IMR-90 (cell line): ENCODE results near the gene METTL24. TPM values are rescaled to one million over a fixed set of nuclear protein-coding genes. Genes with fewer than 3 reads are reported as not detected.

ENCODE experiments used
- ATAC-seq: fragments of 200-7000 bp; cut with Tn5 transposase; 2 replicates; pipeline ENCODE4 v1.9.1; 2020; ENCODE audit warnings: low read depth, mild to moderate bottlenecking, moderate library complexity
- BruUV-seq: library from RNA; stranded (reverse); fragments of 400-500 nt; replicated peaks from 2 replicates; lab custom pipeline; 2021; lab: Mats Ljungman, UMichigan
- CTCF ChIA-PET: fragments of 300-600 bp; formaldehyde crosslinking; extraction: SDS; loops from one replicate; lab custom pipeline; 2021; ENCODE audit warnings: antibody characterized with exemption; lab: Yijun Ruan, JAX
- POLR2A ChIA-PET: fragments of 300-600 bp; sonication (Branson Sonifier 250); formaldehyde crosslinking; loops from one replicate; lab custom pipeline; 2022; ENCODE audit warnings: antibody characterized with exemption; ENCODE audit not compliant: unreplicated experiment; lab: Charles Lee
- DNase-seq: peaks from one replicate; pipeline ENCODE4 v3.0.0; 2013
- H2AFZ ChIP-seq: replicated peaks from 2 replicates; pipeline ENCODE3; 2013; ENCODE audit warnings: low read length, mild to moderate bottlenecking; ENCODE audit not compliant: poor library complexity
- H2AK5ac ChIP-seq: 2 replicates; pipeline ENCODE4 v1.6.1; 2013; ENCODE audit warnings: low read depth, low read length, inconsistent platforms
- H2AK9ac ChIP-seq: replicated peaks from 2 replicates; pipeline ENCODE3; 2013; ENCODE audit warnings: mild to moderate bottlenecking, low read depth, low read length, moderate library complexity; ENCODE audit not compliant: poor library complexity
- H2BK120ac ChIP-seq: 2 replicates; pipeline ENCODE4 v1.6.1; 2013; ENCODE audit warnings: low read depth, low read length, inconsistent platforms
- H2BK15ac ChIP-seq: 3 replicates; pipeline ENCODE4 v1.6.1; 2013; ENCODE audit warnings: low read depth, low read length, inconsistent platforms
- H2BK20ac ChIP-seq: 2 replicates; pipeline ENCODE4 v1.6.1; 2013; ENCODE audit warnings: low read depth, mild to moderate bottlenecking, inconsistent platforms, low read length, moderate library complexity
- H2BK5ac ChIP-seq: 2 replicates; pipeline ENCODE4 v1.6.1; 2013; ENCODE audit warnings: mild to moderate bottlenecking, low read depth, low read length, inconsistent platforms; ENCODE audit not compliant: poor library complexity, severe bottlenecking
- H3K14ac ChIP-seq: replicated peaks from 2 replicates; pipeline ENCODE4 v1.6.1; 2013; ENCODE audit warnings: low read depth, low read length, inconsistent platforms
- H3K18ac ChIP-seq: 2 replicates; pipeline ENCODE4 v1.6.1; 2013; ENCODE audit warnings: low read depth, low read length, control low read depth
- H3K23ac ChIP-seq: 2 replicates; pipeline ENCODE4 v1.6.1; 2013; ENCODE audit warnings: low read depth, low read length, inconsistent platforms
- H3K27ac ChIP-seq: 2 replicates; pipeline ENCODE4 v1.5.1; 2013; ENCODE audit warnings: mild to moderate bottlenecking, control low read depth, low read length; ENCODE audit not compliant: insufficient read depth
- H3K27me3 ChIP-seq: 2 replicates; pipeline ENCODE4 v1.6.1; 2013; ENCODE audit warnings: low read length; ENCODE audit not compliant: control insufficient read depth, insufficient read depth
- H3K36me3 ChIP-seq: 2 replicates; pipeline ENCODE4 v1.6.1; 2013; ENCODE audit warnings: low read length, mixed read lengths; ENCODE audit not compliant: control insufficient read depth, insufficient read depth
- H3K4ac ChIP-seq: 2 replicates; pipeline ENCODE4 v1.6.1; 2013; ENCODE audit warnings: low read depth, low read length, inconsistent platforms
- H3K4me1 ChIP-seq: 2 replicates; pipeline ENCODE4 v1.6.1; 2013; ENCODE audit warnings: low read length, mixed read lengths; ENCODE audit not compliant: control insufficient read depth, insufficient read depth
- H3K4me2 ChIP-seq: 2 replicates; pipeline ENCODE4 v1.6.1; 2013; ENCODE audit warnings: low read depth, mild to moderate bottlenecking, control low read depth, low read length, moderate library complexity
- H3K4me3 ChIP-seq: 2 replicates; pipeline ENCODE4 v1.5.1; 2013; ENCODE audit warnings: low read depth, mild to moderate bottlenecking, control low read depth, low read length, moderate library complexity; ENCODE audit not compliant: insufficient read depth
- H3K56ac ChIP-seq: 2 replicates; pipeline ENCODE4 v1.6.1; 2013; ENCODE audit warnings: low read length, inconsistent platforms; ENCODE audit not compliant: insufficient read depth; ENCODE audit errors: extremely low read depth
- H3K79me1 ChIP-seq, 2 experiments: 2 replicates each; pipeline ENCODE4 v1.6.1; 2013; ENCODE audit warnings: low read length in 2 of 2, inconsistent platforms in 1 of 2, low read depth in 1 of 2
- H3K9ac ChIP-seq: 2 replicates; pipeline ENCODE4 v1.6.1; 2013; ENCODE audit warnings: low read depth, low read length, control low read depth
- H3K9me1 ChIP-seq: 2 replicates; pipeline ENCODE4 v1.6.1; 2013; ENCODE audit warnings: low read length, inconsistent platforms; ENCODE audit not compliant: insufficient read depth
- H3K9me3 ChIP-seq: 2 replicates; pipeline ENCODE4 v1.6.1; 2013; ENCODE audit warnings: low read length; ENCODE audit not compliant: control insufficient read depth, insufficient read depth
- H4K20me1 ChIP-seq: 2 replicates; pipeline ENCODE4 v1.6.1; 2013; ENCODE audit warnings: low read length, inconsistent platforms; ENCODE audit not compliant: insufficient read depth
- H4K5ac ChIP-seq: 2 replicates; pipeline ENCODE4 v1.6.1; 2013; ENCODE audit warnings: mild to moderate bottlenecking, low read depth, low read length, control low read depth
- H4K8ac ChIP-seq, 2 experiments: 2 replicates each; pipeline ENCODE4 v1.6.1; 2013; ENCODE audit warnings: low read depth in 2 of 2, low read length in 2 of 2, control low read depth in 1 of 2, inconsistent platforms in 1 of 2
- H4K91ac ChIP-seq: 2 replicates; pipeline ENCODE4 v1.6.1; 2013; ENCODE audit warnings: low read depth, low read length, inconsistent platforms; ENCODE audit not compliant: insufficient read depth
- CHD1 ChIP-seq: IDR thresholded peaks from 2 replicates; pipeline ENCODE4 v1.6.1; 2012; ENCODE audit warnings: low read depth, low read length, improper control_type of control experiment
- POLR2A ChIP-seq: IDR thresholded peaks from 2 replicates; pipeline ENCODE4 v1.6.1; 2012; ENCODE audit warnings: mild to moderate bottlenecking, low read depth, low read length
- RAD21 ChIP-seq: IDR thresholded peaks from 2 replicates; pipeline ENCODE4 v1.6.1; 2012; ENCODE audit warnings: low read length, improper control_type of control experiment
- USF2 ChIP-seq: fragments of 150-350 bp; IDR thresholded peaks from 2 replicates; pipeline ENCODE4 v1.6.1; 2017; ENCODE audit warnings: mild to moderate bottlenecking, antibody characterized with exemption, low read length, low read depth
- WGBS, 2 experiments: methylation state at CpG; one replicate each; pipeline versions ENCODE4 v1.1.5 to v1.1.7; 2013; ENCODE audit warnings: missing lambda C conversion rate in 2 of 2; ENCODE audit not compliant: insufficient read length in 1 of 2; ENCODE audit errors: extremely low coverage in 2 of 2; 5-methylcytosine and 5-hydroxymethylcytosine counted together
- dilution Hi-C: fragments of 300-500 bp; cut with HindIII; formaldehyde crosslinking; loops from one replicate; pipeline ENCODE4 v1.14.3; 2018; ENCODE audit warnings: low sequenced_read_pairs; ENCODE audit not compliant: unreplicated experiment
- in situ Hi-C: fragments of 300-500 bp; cut with MboI; formaldehyde crosslinking; loops from 3 replicates; pipeline ENCODE4 v1.14.3; 2019; ENCODE audit warnings: low sequenced_read_pairs, inconsistent platforms, mixed read lengths
- intact Hi-C: fragments of 100-400 bp; cut with micrococcal nuclease; formaldehyde crosslinking; loops from 2 replicates; pipeline ENCODE4 v1.10.0; 2022
- polyA plus RNA-seq, 3 experiments: library from polyadenylated mRNA; depleted of rRNA; stranded (reverse); fragments of >200 nt; gene quantifications; 2 replicates each; pipeline ENCODE4 v1.2.3, GENCODE V29; 2012; ENCODE audit warnings: low replicate concordance in 1 of 3
- total RNA-seq: library from RNA; depleted of rRNA; stranded (reverse); fragments of >200 nt; gene quantifications from 2 replicates; pipeline ENCODE4 v1.2.3, GENCODE V29; 2012

METTL24 gene
- total and polyA plus RNA-seq, 2 of the 4 experiments (the other 2 are of a cell fraction), result not detected

GRCh38 chr6:110233770-110234374, 124.3 kb downstream of the METTL24 start:
- intact Hi-C loops (no loop called here), in situ Hi-C loops (no loop called here), dilution Hi-C loops (no loop called here)
- Histone ChIP-seq H3K4me1 (no peaks in the 10 kb centered on the region; the same call in 1 of the 2 replicates), H4K8ac (no peak overlapping the region), H3K9ac (no peak overlapping the region), H2BK20ac (0 out of 2 replicates have a peak overlapping the region, but pooled peaks have one; percentile 35), H3K4me2 (peak overlapping the region; percentile 7; the same call in 1 of the 2 replicates), H3K4ac (no peak overlapping the region), H2BK120ac (no peak overlapping the region), H2BK5ac (no peak overlapping the region), H3K9me1 (no peaks in the 10 kb centered on the region), H2AK9ac (no peak overlapping the region), H4K5ac (no peak overlapping the region), H4K20me1 (no peaks in the 10 kb centered on the region), H3K14ac (no peak overlapping the region), H3K27me3 (no peaks in the 10 kb centered on the region), H2AFZ (no peak overlapping the region), H3K9me3 (no peaks in the 10 kb centered on the region), H3K23ac (no peak overlapping the region), H2BK15ac (0 out of 3 replicates have a peak overlapping the region, but pooled peaks have one; percentile 31), H3K56ac (no peak overlapping the region), H3K4me3 (no peak overlapping the region), H3K18ac (no peak overlapping the region), H3K79me1 (no peaks in the 10 kb centered on the region), H4K91ac (no peak overlapping the region), H3K36me3 (0 out of 2 replicates have a peak, but pooled peaks cover 3% of the 10 kb centered on the region), H2AK5ac (no peak overlapping the region), H3K27ac (no peak overlapping the region)
- WGBS, 2 experiments, result no CpG with 5 or more reads among the region's 2 CpGs
- DNase-seq (peak; percentile 35), ATAC-seq (peak; percentile 33; the same call in 1 of the 2 replicates)
- no TSS peak for BruUV-seq
- POLR2A ChIA-PET, result no interaction called here
- TF ChIP-seq RAD21 (no peak), CHD1 (no peak), POLR2A (no peak), USF2 (no peak)
- CTCF ChIA-PET, result no interaction called here
